Esophagus muscularis mucosa (tissue), 4 donors: Measurements from ENCODE around the gene ZFAND5.

Experiments used
- CTCF ChIP-seq, 3 experiments: fragments of 200-600 bp in 2 of 3; fragments of 450-650 bp in 1 of 3; sonication (generic) in 2 of 3; IDR thresholded peaks; one replicate each; pipeline ENCODE4 v1.5.1; 2017 to 2019; ENCODE audit warnings: antibody characterized with exemption in 3 of 3, mild to moderate bottlenecking in 2 of 3, moderate library complexity in 1 of 3
- EP300 ChIP-seq: sonication (generic); formaldehyde crosslinking; IDR thresholded peaks from one replicate; pipeline ENCODE4 v1.6.1; 2017; ENCODE audit warnings: antibody characterized with exemption
- POLR2A ChIP-seq: fragments of 450-650 bp; IDR thresholded peaks from one replicate; pipeline ENCODE4 v1.6.1; 2017; ENCODE audit warnings: antibody characterized with exemption, moderate library complexity, mild to moderate bottlenecking, low read depth
- POLR2AphosphoS5 ChIP-seq, 2 donors: sonication (generic); formaldehyde crosslinking; IDR thresholded peaks; one replicate each; pipeline ENCODE4 v1.6.1; 2017; ENCODE audit warnings: antibody characterized with exemption in 2 of 2

- TF ChIP-seq CTCF (IDR thresholded peaks at IDR 0.05) (no peak), POLR2A (no peak), POLR2AphosphoS5 (IDR thresholded peaks at IDR 0.05) (no peak), EP300 (no peak)
Measured at GRCh38 chr9:72313507-72313906, 51.5 kb downstream of the ZFAND5 start.
